NCI-H2107 (cell line): ENCODE data around the gene RAPGEF5.

ENCODE experiments used
- DNase-seq: peaks from one replicate; lab custom pipeline; 2025; lab: John Stamatoyannopoulos, UW

Gene RAPGEF5

GRCh38 chr7:22216832-22217475 lies 140.0 kb downstream of the RAPGEF5 start:
- DNase-seq: no peak

- DNase-seq: no peak
Observed at GRCh38 chr7:22216309-22216708, 140.6 kb downstream of the RAPGEF5 start.

- no peak for DNase-seq
Observed at GRCh38 chr7:22214000-22214399, 143.0 kb downstream of the RAPGEF5 start.

GRCh38 chr7:22213081-22213480 lies 143.9 kb downstream of the RAPGEF5 start:
- DNase-seq: no peak

GRCh38 chr7:22210967-22211366 lies 146.0 kb downstream of the RAPGEF5 start:
- no peak for DNase-seq

DNA sequence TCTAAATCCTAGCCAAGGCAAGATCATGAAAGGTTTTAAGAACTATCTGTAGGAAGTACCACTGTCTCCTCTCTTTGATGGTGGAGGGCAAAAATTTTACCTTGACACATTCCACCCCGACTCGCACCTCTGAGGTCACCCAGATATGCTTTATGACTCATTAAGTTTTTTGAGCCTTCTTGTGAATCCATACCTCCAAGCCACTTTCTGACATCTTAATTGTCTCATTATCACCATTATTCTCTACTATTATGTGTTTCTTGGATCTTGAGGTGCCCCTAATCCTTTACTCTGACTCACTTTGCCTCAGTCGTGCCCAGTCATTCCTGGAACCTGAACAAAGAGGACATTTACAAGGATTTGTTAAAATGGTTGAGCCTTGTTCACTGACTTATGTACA lies 146.6 kb downstream of the RAPGEF5 start:
- DNase-seq: no peak

DNA sequence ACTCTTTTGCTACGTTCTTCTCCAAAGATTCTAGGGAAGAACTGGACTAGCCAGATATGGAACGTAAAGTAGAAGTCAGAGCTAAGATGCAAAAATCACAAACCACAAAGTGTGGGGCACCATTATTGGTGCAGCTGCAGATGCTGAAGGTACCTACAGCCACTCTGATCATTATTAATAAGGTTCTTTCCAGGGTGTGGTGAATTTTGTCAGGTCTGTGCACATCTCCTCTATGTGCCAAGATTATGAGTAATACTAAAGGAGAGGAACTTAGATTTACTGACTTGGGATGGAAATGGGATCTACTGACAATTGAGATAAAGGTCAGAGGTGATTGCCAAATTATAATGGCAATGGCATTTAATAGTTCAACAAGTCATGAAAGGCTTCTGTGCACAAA lies 148.2 kb downstream of the RAPGEF5 start:
- no peak for DNase-seq

GRCh38 chr7:22207724-22208225 lies 149.2 kb downstream of the RAPGEF5 start:
- no peak for DNase-seq

GRCh38 chr7:22205631-22206030 lies 151.3 kb downstream of the RAPGEF5 start:
- DNase-seq: no peak

GRCh38 chr7:22204312-22204711 lies 152.6 kb downstream of the RAPGEF5 start:
- no peak for DNase-seq

GRCh38 chr7:22202141-22202540 lies 154.8 kb downstream of the RAPGEF5 start:
- no peak for DNase-seq

- DNase-seq: no peak
Observed at GRCh38 chr7:22201186-22201880, 155.6 kb downstream of the RAPGEF5 start.

GRCh38 chr7:22200777-22201176 lies 156.2 kb downstream of the RAPGEF5 start:
- no peak for DNase-seq

DNA sequence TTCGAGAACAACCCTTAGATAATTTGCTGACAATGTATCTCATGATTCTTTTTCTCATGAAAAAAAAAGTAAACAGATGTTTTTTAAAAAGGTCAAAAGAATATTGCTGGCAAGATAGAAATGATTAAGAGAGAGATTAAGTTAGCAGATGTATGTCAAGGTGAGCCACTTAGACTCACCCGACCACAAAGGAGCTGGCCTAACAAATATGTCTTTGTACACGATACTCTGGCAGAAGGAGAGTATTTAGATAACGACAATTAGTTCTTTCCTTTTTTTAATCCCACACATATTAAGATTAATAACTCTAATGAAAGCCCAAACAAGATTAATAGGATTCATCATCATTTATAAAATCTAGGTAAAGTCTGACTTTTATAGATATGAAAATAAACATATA lies 156.7 kb downstream of the RAPGEF5 start:
- no peak for DNase-seq

GRCh38 chr7:22197376-22197775 lies 159.6 kb downstream of the RAPGEF5 start:
- DNase-seq: no peak

DNA sequence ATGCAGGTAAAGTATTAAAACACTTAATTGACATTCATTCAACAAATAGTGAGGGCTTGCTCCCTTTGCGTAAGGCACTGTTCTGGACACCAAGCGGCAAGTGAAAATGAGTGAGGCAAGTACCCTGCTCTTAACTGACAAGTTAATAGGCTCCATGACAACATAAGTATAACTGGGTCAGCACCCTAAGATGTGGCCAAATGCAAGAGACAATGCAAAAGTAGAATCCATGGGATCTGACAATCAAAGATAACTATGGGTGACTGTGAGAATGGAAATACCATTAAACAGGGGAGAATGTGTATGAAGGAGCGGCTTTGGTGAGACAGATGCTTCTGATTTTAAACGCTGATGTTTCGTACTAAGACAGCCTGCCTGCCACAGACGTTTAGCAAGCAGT lies 160.5 kb downstream of the RAPGEF5 start:
- DNase-seq: no peak

DNA sequence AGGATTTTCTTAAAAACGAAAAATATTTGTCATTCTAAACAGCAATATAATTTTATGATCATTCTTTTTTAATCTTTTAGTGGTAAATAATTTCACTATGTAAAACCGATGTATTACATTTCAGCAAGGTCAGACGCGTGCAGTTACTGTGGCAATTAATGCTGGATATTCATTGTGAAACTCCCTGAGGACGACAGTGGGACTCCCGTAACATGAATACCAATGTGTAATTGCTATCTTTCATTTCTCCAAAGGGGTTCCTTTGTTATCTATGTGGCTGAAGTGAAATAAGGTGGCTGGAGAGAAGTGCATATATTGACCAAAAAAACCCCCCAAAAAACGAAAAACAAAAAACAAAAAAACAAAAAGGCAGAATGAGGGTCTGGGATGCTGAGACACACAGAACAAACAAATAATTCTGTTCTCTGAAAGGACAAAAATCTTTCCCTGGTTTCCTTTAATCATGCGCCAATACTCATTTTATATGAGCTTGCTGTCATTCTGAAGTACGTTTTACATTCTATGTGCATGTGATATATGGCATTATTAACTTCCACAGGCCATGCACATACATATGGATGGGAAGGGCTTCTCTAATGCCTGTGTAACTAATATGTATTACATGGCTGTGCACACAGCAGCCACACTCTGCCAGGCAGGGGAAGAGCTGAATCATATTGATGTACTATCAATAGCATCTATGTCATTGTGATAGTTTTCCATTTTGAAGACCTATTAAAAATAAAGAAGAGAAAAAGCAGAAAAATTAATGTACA lies 161.4 kb downstream of the RAPGEF5 start:
- no peak for DNase-seq

DNA sequence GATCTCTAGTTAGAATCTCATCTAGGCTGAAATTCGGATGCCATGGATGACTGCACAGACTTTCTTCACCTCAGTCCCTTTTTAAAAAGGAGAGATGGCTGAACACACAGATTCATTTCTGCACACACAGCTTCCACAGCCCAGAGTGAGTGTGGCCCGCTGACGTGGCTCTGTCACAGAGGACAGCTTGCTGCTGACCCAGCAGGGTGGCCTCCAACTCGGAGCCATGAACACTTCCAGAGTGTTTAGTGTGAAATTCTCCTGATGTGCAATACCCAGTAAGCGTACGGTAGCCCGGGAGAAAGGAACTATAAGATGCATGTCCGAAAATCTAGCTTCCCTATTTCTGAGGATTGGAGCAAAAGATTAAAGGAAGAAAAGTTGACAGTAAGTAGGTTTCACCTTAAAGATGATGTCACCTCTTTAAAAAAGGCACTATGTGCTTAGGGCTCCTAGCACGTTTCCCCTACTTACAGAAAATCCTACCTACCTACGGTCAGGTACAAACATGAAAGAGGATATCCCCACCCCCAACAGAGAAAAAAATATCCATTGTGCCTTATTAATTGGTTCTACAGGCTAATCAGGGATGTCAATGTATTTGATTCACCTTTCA lies 162.2 kb downstream of the RAPGEF5 start:
- no peak for DNase-seq

GRCh38 chr7:22193450-22193983 lies 163.4 kb downstream of the RAPGEF5 start:
- peak; percentile 50 for DNase-seq

- DNase-seq: no peak
Observed at GRCh38 chr7:22192801-22193200, 164.2 kb downstream of the RAPGEF5 start.

DNA sequence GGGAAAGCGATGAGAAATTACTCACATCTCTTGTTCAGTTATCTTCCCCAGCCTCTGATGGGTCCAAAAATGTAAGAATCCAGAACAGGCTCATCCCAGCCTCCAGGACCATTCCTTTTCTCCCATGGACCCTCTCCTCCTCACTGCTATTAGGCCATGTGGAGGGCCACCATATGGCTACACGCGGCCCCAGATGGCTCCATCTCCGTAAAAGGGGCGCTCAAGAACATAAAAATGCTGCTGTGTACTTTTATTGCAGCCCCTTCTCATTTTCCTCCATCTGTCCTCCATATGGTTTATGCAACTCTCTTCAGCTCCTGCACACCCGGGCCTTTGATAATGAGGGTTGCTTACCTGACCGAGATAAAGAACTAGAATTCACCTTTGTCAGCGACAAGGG lies 166.2 kb downstream of the RAPGEF5 start:
- DNase-seq: no peak

DNA sequence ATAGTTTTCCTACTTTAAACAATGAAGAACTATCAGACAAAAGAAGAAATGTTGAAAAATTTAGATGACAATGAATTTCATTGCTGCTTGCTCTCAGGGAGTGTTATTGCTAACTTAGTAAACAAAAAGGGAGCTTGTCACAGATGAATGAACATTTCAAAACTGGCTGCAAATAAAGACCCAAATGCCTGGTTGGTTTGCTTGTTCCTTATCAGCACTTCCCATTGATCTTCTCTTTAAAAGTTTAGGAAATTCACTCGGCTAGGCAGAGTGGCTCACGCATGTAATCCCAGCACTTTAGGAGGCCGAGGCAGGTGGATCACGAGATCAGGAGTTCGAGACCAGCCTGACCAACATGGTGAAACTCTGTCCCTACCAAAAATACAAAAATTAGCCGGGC lies 167.2 kb downstream of the RAPGEF5 start:
- no peak for DNase-seq
